Measurements from ENCODE around the gene BANF2. TPM values are rescaled to one million over a fixed set of nuclear protein-coding genes. Genes with fewer than 3 reads are reported as not detected.

BANF2 gene
- total RNA-seq, 1 experiment from 2014 or later: not detected

- Mint-ChIP-seq H3K4me1 (peaks cover 10% of the 10 kb centered on the region in 2 experiments), H3K27me3 (ENCODE audit: low read depth) (peaks cover 43% of the 10 kb centered on the region), H3K27ac (no peak overlapping the region), H3K4me3 (no peak overlapping the region), H3K36me3 (ENCODE audit: insufficient read depth in 1 of 3, low read depth in 3 of 3) (peaks cover 0 to 3% (median 0%) of the 10 kb centered on the region in 3 experiments; a peak in 2 of 7 replicates), H3K9me3 (peaks cover 7 to 17% of the 10 kb centered on the region in 2 experiments; a peak in 4 of 5 replicates)
- H4K5ac ChIP-seq (ENCODE audit: insufficient read length, low read depth, low read length): no peak overlapping the region
- H3K14ac ChIP-seq (ENCODE audit: insufficient read depth, low read length): no peak overlapping the region
- H3K27me3 ChIP-seq (ENCODE audit: insufficient read depth, low read length): no peaks in the 10 kb centered on the region
- H3K23me2 ChIP-seq (ENCODE audit: insufficient read length, low read depth, low read length, poor library complexity, severe bottlenecking): no peaks in the 10 kb centered on the region
- no peak overlapping the region for H4K8ac ChIP-seq (replicated peaks; ENCODE audit: insufficient read length, low read depth, low read length)
- H3K4me2 ChIP-seq (ENCODE audit: insufficient read depth, insufficient read length, low read length): no peak overlapping the region
- no peaks in the 10 kb centered on the region for H3K79me2 ChIP-seq (ENCODE audit: insufficient read depth, low read length)
- no peak for DNase-seq
- H2BK20ac ChIP-seq (ENCODE audit: low read depth, low read length, poor library complexity, severe bottlenecking): no peak overlapping the region
- H3K23ac ChIP-seq (ENCODE audit: insufficient read length, low read depth, low read length): no peak overlapping the region
- WGBS (ENCODE audit: extremely low coverage, insufficient read length, low lambda C conversion rate): no CpG with 5 or more reads among the region's 2 CpGs
- H3K9me3 ChIP-seq (ENCODE audit: control insufficient read depth, low read depth, low read length): no peaks in the 10 kb centered on the region
- no peak overlapping the region for H3K56ac ChIP-seq (ENCODE audit: insufficient read length, low read depth, low read length)
- no peak overlapping the region for H2BK5ac ChIP-seq (ENCODE audit: insufficient read length, low read length)
- no peak overlapping the region for H2BK15ac ChIP-seq (ENCODE audit: low read depth, low read length)
- no peaks in the 10 kb centered on the region for H4K20me1 ChIP-seq (ENCODE audit: control insufficient read depth, insufficient read depth, insufficient read length)
- H2BK12ac ChIP-seq (ENCODE audit: insufficient read length, low read depth, low read length): no peak overlapping the region
- no peak overlapping the region for H3K18ac ChIP-seq (ENCODE audit: insufficient read length, low read depth, low read length)
- no peak overlapping the region for H3K27ac ChIP-seq (ENCODE audit: insufficient read length, low read depth, low read length)
- H2AFZ ChIP-seq (ENCODE audit: low read length): no peak overlapping the region
- H3K4me1 ChIP-seq (ENCODE audit: insufficient read depth, low read length): peaks cover 8% of the 10 kb centered on the region; the same call in 1 of the 2 replicates
- no peak overlapping the region for H3K4ac ChIP-seq (ENCODE audit: low read depth, low read length)
- H2BK120ac ChIP-seq (ENCODE audit: low read depth, low read length, poor library complexity, severe bottlenecking): no peak overlapping the region
- H3K79me1 ChIP-seq (ENCODE audit: insufficient read depth, low read depth, low read length, poor library complexity, severe bottlenecking): no peaks in the 10 kb centered on the region
- TF ChIP-seq CTCF (conservative IDR thresholded peaks at IDR 0.05): no peak
- H3K9ac ChIP-seq (ENCODE audit: extremely low read depth, insufficient read length, low read length): no peak overlapping the region
- H2AK5ac ChIP-seq (ENCODE audit: insufficient read length, low read length): no peak overlapping the region
- no peak overlapping the region for H4K91ac ChIP-seq (ENCODE audit: insufficient read length, low read depth, low read length)
- H3T11ph ChIP-seq (ENCODE audit: low read length): no peak overlapping the region
Observed at GRCh38 chr20:17688965-17689364, 10.8 kb upstream of the BANF2 start.
